GM21786 (cell line): ENCODE data around the gene NUDT11.
"Not testable (repeated sequence)": the region's sequence is repeated elsewhere in the genome, so short reads cannot be mapped to it uniquely, and the experiment has no call there.

ENCODE experiments used
- ATAC-seq: cut with Tn5 transposase; IDR thresholded peaks from one replicate; pipeline ENCODE4 v1.9.1; 2021; ENCODE audit not compliant: unreplicated experiment

NUDT11 gene

GRCh38 chrX:51496501-51497291 is at the start of gene NUDT11:
TSS of gene NUDT11 (minus strand) at chrX:51496592. CDS start at chrX:51496444, 148 bp downstream.
- ATAC-seq, result no peak

GRCh38 chrX:51520393-51520792 is 24.0 kb upstream of the NUDT11 start:
- no peak for ATAC-seq

GRCh38 chrX:51519131-51519530 is 22.7 kb upstream of the NUDT11 start:
- not testable (repeated sequence) for ATAC-seq

- ATAC-seq, result no peak
These were observed 11.2 kb upstream of the NUDT11 start for GRCh38 chrX:51507551-51507950.

GRCh38 chrX:51495701-51496488 is 497 bp downstream of the NUDT11 start:
- not testable (repeated sequence) for ATAC-seq

GRCh38 chrX:51494409-51494808 is 2.0 kb downstream of the NUDT11 start:
- ATAC-seq, result no peak

- no peak for ATAC-seq
These were observed 8.5 kb downstream of the NUDT11 start for GRCh38 chrX:51487960-51488267.

- ATAC-seq, result no peak
These were observed 11.8 kb downstream of the NUDT11 start for GRCh38 chrX:51484616-51485015.

GRCh38 chrX:51482411-51482810 is 14.0 kb downstream of the NUDT11 start:
- ATAC-seq, result not testable (repeated sequence)

GRCh38 chrX:51476930-51477329 is 19.5 kb downstream of the NUDT11 start:
- no peak for ATAC-seq

- ATAC-seq, result no peak
These were observed 33.1 kb downstream of the NUDT11 start for GRCh38 chrX:51463322-51463721.

- ATAC-seq, result peak; percentile 56
These were observed 35.0 kb downstream of the NUDT11 start for GRCh38 chrX:51461053-51462044.

- no peak for ATAC-seq
These were observed 37.3 kb downstream of the NUDT11 start for GRCh38 chrX:51459125-51459524.

GRCh38 chrX:51456814-51457213 is 39.6 kb downstream of the NUDT11 start:
- no peak for ATAC-seq

GRCh38 chrX:51456246-51456645 is 40.1 kb downstream of the NUDT11 start:
- no peak for ATAC-seq

GRCh38 chrX:51440365-51440764 is 56.0 kb downstream of the NUDT11 start:
- no peak for ATAC-seq
